DOHH2 (cell line): ENCODE data around the gene RPL10.

ENCODE experiments used
- CTCF ChIP-seq: fragments of 200-600 bp; sonication (generic); IDR thresholded peaks from one replicate; pipeline ENCODE4 v1.5.1; 2014; ENCODE audit warnings: antibody characterized with exemption, mild to moderate bottlenecking, low read depth, low read length; ENCODE audit not compliant: poor library complexity, severe bottlenecking
- EZH2phosphoT487 ChIP-seq: fragments of 200-600 bp; sonication (generic); IDR thresholded peaks from 2 replicates; pipeline ENCODE4 v1.6.1; 2017; ENCODE audit warnings: borderline replicate concordance, mild to moderate bottlenecking, antibody characterized with exemption, low read length, moderate library complexity, mixed read lengths

GRCh38 chrX:154417157-154417556 is 19.0 kb downstream of the RPL10 start:
- no peak for TF ChIP-seq CTCF
- no peak for TF ChIP-seq EZH2phosphoT487
